HG03442 (cell line): ENCODE data around the gene PMPCA.
"Not testable (repeated sequence)": the region's sequence is repeated elsewhere in the genome, so short reads cannot be mapped to it uniquely, and the experiment has no call there.

ENCODE experiments used
- ATAC-seq: cut with Tn5 transposase; IDR thresholded peaks from one replicate; pipeline ENCODE4 v1.9.1; 2021; ENCODE audit warnings: mild to moderate bottlenecking, moderate library complexity; ENCODE audit not compliant: unreplicated experiment

Gene PMPCA

DNA sequence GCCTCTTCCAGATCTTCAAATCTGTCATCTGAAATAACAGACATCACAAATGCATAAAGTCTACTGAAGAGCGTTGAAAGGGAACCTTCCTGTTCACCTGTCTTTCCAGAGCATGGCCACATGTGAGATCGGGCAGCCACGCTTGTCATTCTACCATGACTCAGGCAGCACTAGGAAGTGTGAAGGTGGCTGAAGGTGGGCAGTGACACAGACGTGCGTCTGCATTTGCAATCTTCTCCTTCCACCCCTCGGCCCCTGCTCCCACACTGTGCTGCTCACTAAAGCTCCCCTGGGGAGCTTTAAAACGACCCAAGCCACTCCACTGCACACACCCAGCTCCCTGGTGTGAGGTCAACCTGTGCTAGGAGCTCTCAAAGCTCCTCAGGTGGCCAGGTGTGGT is 2.5 kb upstream of the PMPCA start:
- ATAC-seq = no peak

GRCh38 chr9:136409557-136410455 is 652 bp upstream of the PMPCA start:
- peak; percentile 15 for ATAC-seq

DNA sequence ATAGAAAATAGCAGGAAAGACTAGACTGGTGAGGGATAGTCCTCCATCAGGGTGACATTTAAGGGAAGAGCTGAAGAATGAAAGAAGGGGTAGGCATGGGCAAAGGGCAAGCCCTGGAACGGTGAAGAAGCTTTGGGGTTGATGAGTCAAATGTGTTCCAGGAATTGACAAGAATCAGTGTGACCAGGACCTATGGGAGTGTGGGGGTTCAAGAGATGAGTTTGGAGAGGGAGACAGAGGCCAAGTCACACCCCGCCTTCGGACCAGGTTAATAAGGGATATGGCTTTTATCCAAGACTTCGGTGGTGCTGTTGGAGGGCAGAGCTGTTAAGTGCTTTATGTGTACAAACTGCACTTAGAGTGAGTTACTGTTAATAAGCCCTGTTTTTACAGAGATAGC is 920 bp downstream of the PMPCA start:
- ATAC-seq = no peak

DNA sequence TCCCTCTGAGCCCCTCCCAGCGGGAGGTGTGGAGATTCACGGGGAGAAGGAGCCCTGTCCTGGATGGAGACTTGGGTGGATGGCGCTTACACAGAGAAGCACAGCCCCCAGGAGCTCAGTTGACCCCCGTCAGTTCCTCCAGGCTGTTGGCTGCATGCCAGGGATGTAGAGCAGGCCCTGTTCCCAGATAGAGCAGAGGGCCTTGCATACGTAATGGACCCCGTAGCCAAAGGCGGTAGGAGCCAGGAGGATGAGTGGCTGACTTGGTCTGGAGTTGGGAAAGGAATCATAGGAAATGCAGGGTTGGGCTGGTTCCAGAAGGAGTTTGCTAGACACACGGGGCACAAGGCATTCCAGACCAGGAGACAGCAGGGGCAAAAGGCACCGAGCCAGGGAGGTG is 2.5 kb downstream of the PMPCA start:
- ATAC-seq = no peak

DNA sequence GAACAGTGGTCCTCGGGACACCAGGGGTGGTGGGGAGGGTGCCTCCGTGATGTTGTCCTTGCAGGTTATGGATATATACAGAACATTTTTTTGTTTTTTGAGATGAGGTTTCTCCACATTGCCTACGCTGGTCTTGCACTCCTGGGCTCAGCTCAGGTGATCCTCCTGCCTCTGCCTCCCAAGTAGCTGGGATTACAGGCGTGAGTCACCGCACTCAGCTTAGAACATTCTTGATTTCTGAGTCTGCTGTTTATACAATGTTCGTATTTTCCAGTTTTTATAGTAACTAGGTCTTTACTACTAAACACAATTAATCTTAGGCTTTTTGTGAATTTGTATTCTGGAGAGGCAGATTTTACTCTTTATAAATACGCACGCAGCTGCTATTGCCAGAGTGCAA is 6.0 kb downstream of the PMPCA start:
- ATAC-seq = no peak

GRCh38 chr9:136416914-136417313 is 6.5 kb downstream of the PMPCA start:
- ATAC-seq = no peak

DNA sequence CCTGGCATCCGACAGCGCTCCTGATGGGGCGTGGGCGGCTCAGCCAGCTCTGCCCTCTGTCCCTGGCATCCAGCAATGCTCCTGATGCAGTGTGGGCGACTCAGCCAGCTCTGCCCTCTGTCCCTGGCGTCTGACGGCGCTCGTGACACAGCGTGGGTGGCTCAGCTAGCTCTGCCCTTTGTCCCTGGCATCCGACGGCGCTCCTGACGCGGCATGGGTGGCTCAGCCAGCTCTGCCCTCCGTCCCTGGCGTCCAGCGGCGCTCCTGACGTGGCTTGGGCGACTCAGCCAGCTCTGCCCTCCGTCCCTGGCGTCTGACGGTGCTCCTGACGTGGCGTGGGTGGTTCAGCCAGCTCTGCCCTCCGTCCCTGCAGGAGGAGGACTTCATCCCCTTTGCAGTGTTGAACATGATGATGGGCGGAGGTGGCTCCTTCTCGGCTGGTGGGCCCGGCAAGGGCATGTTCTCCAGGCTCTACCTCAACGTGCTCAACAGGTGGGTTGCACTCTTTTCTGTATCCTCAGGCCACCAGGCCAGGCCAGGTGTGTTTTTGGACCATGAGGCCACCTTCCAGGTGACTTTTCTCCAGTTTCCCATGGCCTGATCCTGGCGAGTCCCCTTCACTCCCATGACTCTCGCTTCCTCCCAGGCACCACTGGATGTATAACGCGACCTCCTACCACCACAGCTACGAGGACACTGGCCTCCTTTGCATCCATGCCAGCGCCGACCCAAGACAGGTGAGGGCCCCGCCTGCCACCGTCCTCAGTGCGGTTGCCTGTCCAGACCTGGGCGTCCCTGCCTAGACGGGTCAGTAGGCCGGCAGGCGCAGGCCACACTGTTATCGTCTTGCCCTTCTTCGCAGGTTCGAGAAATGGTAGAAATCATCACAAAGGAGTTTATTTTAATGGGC is 8.0 kb downstream of the PMPCA start:
- no peak for ATAC-seq

- no peak for ATAC-seq
Observed at GRCh38 chr9:136419092-136419420, 8.6 kb downstream of the PMPCA start.

DNA sequence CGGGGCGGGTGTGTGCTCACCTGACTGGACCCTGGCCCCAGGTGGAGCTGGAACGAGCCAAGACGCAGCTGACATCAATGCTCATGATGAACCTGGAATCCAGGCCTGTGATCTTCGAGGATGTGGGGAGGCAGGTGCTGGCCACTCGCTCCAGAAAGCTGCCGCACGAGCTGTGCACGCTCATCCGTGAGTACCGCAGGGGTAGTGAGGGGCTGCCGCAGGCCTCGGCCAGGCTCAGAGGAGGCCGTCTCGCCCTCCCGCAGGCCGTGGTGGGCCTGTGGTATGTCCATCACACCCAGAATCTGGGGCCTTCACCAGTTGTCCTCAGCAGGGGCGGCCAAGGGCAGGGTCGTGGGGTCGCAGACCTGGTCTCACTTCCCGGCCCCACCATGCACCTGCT is 11.3 kb downstream of the PMPCA start:
- ATAC-seq = no peak

DNA sequence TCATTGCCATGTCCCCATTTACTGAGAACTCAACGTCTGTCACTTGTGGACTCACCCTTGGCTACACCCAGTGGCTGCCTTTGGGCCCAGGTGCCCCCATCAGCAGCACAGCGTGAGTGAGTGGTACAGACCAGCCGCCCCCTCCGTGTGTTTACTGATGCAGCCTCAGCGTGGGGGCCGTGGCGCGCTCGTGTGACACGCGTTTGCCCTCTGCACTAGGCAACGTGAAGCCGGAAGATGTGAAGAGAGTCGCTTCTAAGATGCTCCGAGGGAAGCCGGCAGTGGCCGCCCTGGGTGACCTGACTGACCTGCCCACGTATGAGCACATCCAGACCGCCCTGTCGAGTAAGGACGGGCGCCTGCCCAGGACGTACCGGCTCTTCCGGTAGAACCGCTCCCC is 12.4 kb downstream of the PMPCA start:
- ATAC-seq = no peak

DNA sequence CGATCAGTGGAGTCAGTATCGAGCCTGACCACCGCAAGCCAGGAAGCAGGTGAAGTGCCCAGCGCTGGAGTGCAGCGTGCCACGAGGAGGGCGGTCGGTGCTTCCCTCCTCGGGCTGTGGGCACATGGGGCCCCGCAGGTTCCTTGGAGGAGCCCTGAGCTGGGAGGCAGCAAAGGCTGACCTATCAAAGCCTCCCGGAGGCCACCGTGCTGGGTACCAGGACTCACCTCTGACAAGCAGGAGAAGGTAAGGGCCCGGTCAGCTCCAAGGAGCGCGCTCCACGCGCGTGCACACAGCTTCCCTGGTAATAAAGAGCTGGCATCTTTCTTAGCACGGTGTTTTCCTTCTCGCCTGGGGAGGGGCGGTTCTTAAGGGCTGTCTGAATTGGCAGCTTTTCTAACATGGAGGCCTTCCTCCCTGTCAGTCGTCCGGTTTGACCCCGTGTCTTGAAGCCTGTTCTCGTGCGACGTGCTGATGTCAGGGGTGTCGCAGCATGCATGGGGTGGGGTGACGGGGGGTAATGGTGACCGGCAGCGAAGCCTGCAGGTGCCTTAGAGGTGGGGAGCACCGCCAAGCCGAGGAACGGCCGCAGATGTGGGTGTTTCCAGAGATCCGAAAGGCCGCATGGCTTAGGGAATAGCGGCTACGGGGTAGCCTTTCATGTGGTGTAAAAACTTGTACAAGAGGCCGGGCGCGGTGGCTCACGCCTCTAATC is 13.1 kb downstream of the PMPCA start:
- no peak for ATAC-seq

DNA sequence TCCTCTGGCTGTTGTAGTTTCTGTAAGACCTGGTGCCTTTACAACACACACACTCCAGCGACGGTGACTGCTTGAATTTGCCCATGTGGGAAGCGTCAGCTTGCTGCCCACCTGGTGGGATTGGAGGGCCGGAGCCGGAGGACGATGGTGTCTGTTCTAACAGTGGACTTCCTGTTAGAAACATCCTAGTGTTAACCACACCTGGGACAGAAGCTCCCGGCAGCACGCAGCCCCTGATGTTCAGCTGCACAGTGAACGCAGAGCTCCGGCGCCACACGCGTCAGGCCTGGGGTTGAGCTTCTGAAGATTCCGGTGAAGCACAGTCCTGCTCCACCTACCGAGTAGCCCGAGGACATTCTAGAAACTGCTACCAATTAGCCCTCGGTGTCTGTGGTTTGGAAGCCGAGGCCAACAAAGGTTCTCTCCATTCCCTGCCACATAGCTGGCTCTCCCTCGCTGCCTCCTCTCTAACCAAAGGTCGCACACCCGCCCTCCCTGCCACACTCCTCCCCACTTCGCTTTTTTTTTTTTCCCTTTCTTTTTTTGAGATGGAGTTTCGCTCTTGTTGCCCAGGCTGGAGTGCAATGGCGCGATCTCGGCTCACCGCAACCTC is 14.4 kb downstream of the PMPCA start:
- no peak for ATAC-seq

GRCh38 chr9:136425367-136425766 is 14.9 kb downstream of the PMPCA start:
- ATAC-seq = not testable (repeated sequence)

DNA sequence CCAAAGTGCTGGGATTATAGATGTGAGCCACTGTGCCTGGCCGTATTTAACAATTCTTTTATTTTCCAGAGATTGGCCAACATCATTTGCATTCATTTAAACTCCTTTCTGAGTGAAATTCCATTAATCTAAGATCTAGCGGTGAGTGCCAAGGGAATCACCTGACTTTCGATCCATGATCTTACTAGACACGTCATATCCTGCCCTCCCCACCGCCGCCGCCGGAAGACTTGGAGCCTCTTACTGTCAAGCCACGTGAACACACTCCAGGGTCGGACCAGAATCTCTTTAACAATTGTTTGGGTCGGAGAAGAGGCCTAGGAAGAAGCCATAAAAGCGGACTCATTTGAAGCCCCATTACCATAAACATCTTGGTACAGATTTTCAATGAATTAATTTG is 16.3 kb downstream of the PMPCA start:
- no peak for ATAC-seq

GRCh38 chr9:136429075-136429628 is 18.7 kb downstream of the PMPCA start:
- no peak for ATAC-seq

- ATAC-seq = no peak
Observed at GRCh38 chr9:136429683-136430491, 19.4 kb downstream of the PMPCA start.

DNA sequence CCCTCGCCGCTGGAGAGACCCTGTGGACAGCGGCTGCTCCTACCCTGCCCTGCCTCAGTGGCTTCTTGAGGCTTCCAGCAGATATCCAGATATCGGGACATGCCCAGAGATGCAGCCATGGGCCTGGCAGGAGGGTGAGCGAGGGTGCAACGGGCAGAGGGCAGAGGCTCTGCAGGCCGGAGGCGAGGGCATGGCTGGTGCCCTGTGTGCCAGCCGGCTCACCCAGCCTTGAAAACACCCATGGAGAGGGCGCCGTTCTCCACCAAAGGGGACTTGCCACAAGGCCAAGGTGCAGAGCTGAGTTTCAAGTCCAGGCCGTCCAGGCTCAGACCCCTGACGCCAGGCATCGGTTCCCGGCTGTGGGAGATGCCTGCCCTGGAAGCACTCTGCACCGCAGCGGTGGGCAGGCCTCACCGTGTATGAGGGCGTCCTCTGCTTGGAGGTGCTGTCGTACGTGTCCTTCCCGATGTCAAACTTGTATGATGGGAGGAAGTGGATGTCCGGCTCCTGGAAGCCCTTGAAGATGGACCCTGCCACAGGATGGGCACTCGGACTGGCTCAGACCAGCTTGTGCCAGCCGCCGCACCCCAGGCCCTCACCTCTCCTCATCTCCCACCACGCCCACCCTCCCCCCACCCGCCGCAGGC is 20.3 kb downstream of the PMPCA start:
- ATAC-seq = no peak

DNA sequence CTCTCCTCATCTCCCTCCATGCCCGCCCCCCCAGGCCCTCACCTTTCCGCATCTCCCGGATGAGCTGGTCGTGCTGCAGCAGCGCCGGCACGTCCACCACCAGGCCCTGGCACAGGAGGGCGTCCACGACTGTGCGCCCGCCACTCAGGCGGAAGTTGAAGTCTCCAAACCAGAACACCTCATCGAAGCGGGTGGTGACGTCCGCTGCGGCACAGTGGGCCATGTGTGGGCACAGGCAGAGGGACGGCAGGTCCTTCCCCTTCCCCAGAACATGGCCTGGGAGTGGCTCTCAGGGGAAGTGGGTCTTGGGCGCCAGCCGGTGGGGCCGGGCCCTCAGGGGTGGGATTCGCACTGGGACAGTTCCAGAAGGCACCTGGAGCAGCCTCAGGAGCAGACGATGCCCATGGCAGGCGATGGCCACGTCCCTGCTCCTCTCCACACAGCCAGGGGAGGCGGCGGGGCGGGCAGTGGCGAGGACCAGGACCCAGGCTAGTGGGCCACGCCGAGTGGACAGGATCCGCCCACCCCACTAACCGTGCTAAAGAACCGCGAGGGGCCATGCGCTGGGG is 21.4 kb downstream of the PMPCA start:
- no peak for ATAC-seq

DNA sequence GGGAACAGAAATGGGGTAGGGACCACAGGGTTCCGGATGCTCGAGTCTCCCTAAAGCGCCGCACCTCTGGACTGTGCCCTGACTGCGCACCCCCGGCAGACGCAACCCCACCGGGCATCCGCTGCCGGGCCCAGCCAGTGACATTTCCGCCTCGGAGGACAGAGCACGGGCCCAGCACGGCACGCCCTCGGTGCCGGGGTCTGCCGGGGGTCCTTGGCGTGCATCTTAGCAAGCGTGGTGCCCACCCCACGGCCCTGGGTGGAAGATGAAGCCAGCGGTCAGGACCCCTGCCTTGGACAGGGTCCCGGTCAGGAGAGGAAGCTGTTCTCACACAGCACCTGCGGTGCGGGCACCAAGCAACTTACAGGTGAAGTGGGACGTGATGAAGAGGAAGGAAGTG is 22.1 kb downstream of the PMPCA start:
- ATAC-seq = no peak
